PC-9 (cell line): ENCODE measurements around the gene ZNF580. TPM values are rescaled to one million over a fixed set of nuclear protein-coding genes. Genes with fewer than 3 reads are reported as not detected.

Experiments used
- BruUV-seq: library from RNA; stranded (reverse); fragments of 400-500 nt; replicated peaks from 2 replicates; lab custom pipeline; 2021; lab: Mats Ljungman, UMichigan
- CTCF ChIA-PET: fragments of 300-600 bp; sonication (Branson Sonifier 250); formaldehyde crosslinking; loops from one replicate; lab custom pipeline; 2022; ENCODE audit warnings: antibody characterized with exemption; lab: Charles Lee
- POLR2A ChIA-PET: fragments of 300-600 bp; sonication (Branson Sonifier 250); formaldehyde crosslinking; loops from one replicate; lab custom pipeline; 2022; ENCODE audit warnings: antibody characterized with exemption; ENCODE audit not compliant: unreplicated experiment; lab: Charles Lee
- DNase-seq, 2 experiments: peaks; one replicate each; pipeline versions ENCODE4 v3.0.0 to v3.0.0-alpha.2; 2015 to 2022; ENCODE audit warnings: mixed read lengths in 1 of 2
- H2AFZ ChIP-seq: fragments of 200-600 bp; sonication (generic); 2 replicates; pipeline ENCODE4 v1.8.1; 2017; ENCODE audit warnings: antibody characterized with exemption
- H3F3A ChIP-seq: fragments of 200-600 bp; sonication (generic); 2 replicates; pipeline ENCODE4 v1.8.1; 2017; ENCODE audit warnings: antibody characterized with exemption, mild to moderate bottlenecking, low read depth; ENCODE audit not compliant: insufficient read depth
- H3K27ac ChIP-seq: fragments of 200-600 bp; sonication (generic); 2 replicates; pipeline ENCODE4 v1.6.1; 2016; ENCODE audit warnings: mixed run types
- H3K27me3 ChIP-seq: fragments of 200-600 bp; sonication (generic); 2 replicates; pipeline ENCODE4 v1.6.1; 2016; ENCODE audit warnings: low read depth, mixed run types; ENCODE audit not compliant: insufficient read depth
- H3K36me3 ChIP-seq: fragments of 200-600 bp; sonication (generic); 2 replicates; pipeline ENCODE4 v1.6.1; 2016; ENCODE audit warnings: low read depth, mixed run types
- H3K4me1 ChIP-seq: fragments of 200-600 bp; sonication (generic); replicated peaks from 2 replicates; pipeline ENCODE4 v1.6.1; 2016; ENCODE audit warnings: mixed run types; ENCODE audit not compliant: insufficient read depth
- H3K4me2 ChIP-seq: fragments of 200-600 bp; sonication (generic); 2 replicates; pipeline ENCODE4 v1.6.1; 2017; ENCODE audit warnings: mixed run types
- H3K4me3 ChIP-seq: fragments of 200-600 bp; sonication (generic); 2 replicates; pipeline ENCODE4 v1.6.1; 2016; ENCODE audit warnings: mixed run types
- H3K79me2 ChIP-seq: fragments of 200-600 bp; sonication (generic); 2 replicates; pipeline ENCODE4 v1.6.1; 2017; ENCODE audit warnings: low read depth, mixed run types
- H3K9me2 ChIP-seq: fragments of 200-600 bp; sonication (generic); 2 replicates; pipeline ENCODE4 v1.8.1; 2017; ENCODE audit warnings: mild to moderate bottlenecking; ENCODE audit not compliant: insufficient read depth
- H3K9me3 ChIP-seq: fragments of 200-600 bp; sonication (generic); 2 replicates; pipeline ENCODE4 v1.8.1; 2016; ENCODE audit warnings: low read depth; ENCODE audit not compliant: insufficient read depth
- H4K20me1 ChIP-seq: fragments of 200-600 bp; sonication (generic); 2 replicates; pipeline ENCODE4 v1.8.1; 2017; ENCODE audit not compliant: insufficient read depth
- CTCF ChIP-seq: fragments of 200-600 bp; sonication (generic); conservative IDR thresholded peaks from 2 replicates; pipeline ENCODE4 v1.6.1; 2017; ENCODE audit warnings: mixed run types, antibody characterized with exemption, mild to moderate bottlenecking, moderate library complexity
- EZH2 ChIP-seq: fragments of 200-600 bp; sonication (generic); IDR thresholded peaks from 2 replicates; pipeline ENCODE4 v1.8.0; 2017; ENCODE audit warnings: antibody characterized with exemption, low read depth
- intact Hi-C: fragments of 100-400 bp; cut with micrococcal nuclease; formaldehyde crosslinking; loops from one replicate; pipeline ENCODE4 v1.10.0; 2022; ENCODE audit not compliant: unreplicated experiment
- total RNA-seq: library from RNA; stranded (reverse); gene quantifications from 2 replicates; pipeline ENCODE4 v1.2.3, GENCODE V29; 2021

The ZNF580 gene
- total RNA-seq, 1 experiment from 2014 or later, result 56.6 TPM

- Histone ChIP-seq H3K4me2 (0 out of 2 replicates have a peak overlapping the region, but pooled peaks have one; percentile 15), H3K9me3 (no peaks in the 10 kb centered on the region), H3F3A (peaks cover 80% of the 10 kb centered on the region), H3K27ac (no peak overlapping the region), H3K4me3 (no peak overlapping the region), H3K27me3 (no peaks in the 10 kb centered on the region), H3K4me1 (peaks cover 61% of the 10 kb centered on the region), H3K79me2 (peaks cover 85% of the 10 kb centered on the region), H3K36me3 (peaks cover 41% of the 10 kb centered on the region), H3K9me2 (no peaks in the 10 kb centered on the region), H2AFZ (no peak overlapping the region), H4K20me1 (peaks cover 77% of the 10 kb centered on the region)
- POLR2A ChIA-PET, result no interaction called here
- CTCF ChIA-PET, result no interaction called here
- no peak for DNase-seq
- BruUV-seq, result no TSS peak
- intact Hi-C loops, result no loop called here
- TF ChIP-seq EZH2 (no peak), CTCF (no peak)
Measured at GRCh38 chr19:55671054-55671378, 30.2 kb downstream of the ZNF580 start.

- Histone ChIP-seq H2AFZ (no peak overlapping the region), H4K20me1 (peaks cover 75% of the 10 kb centered on the region)
- BruUV-seq, result no TSS peak
Measured at GRCh38 chr19:55672418-55672817, 31.6 kb downstream of the ZNF580 start.

GRCh38 chr19:55673465-55673864 lies 32.7 kb downstream of the ZNF580 start:
- Histone ChIP-seq H3F3A (peaks cover 57% of the 10 kb centered on the region), H3K4me3 (no peak overlapping the region), H2AFZ (no peak overlapping the region), H3K27me3 (no peaks in the 10 kb centered on the region), H4K20me1 (peaks cover 64% of the 10 kb centered on the region), H3K9me2 (no peaks in the 10 kb centered on the region), H3K4me1 (peaks cover 50% of the 10 kb centered on the region), H3K36me3 (peaks cover 34% of the 10 kb centered on the region), H3K27ac (no peak overlapping the region), H3K79me2 (peaks cover 85% of the 10 kb centered on the region), H3K9me3 (no peaks in the 10 kb centered on the region), H3K4me2 (no peak overlapping the region)
- TF ChIP-seq EZH2 (no peak), CTCF (no peak)
- DNase-seq, result no peak
- intact Hi-C loops, result no loop called here
- CTCF ChIA-PET, result interaction anchor here (0.5 kb wide), 2 partner anchors 155 to 529 kb away, joined by 3 read pairs; no protein-coding TSS in a partner anchor
- no TSS peak for BruUV-seq
- POLR2A ChIA-PET, result no interaction called here

More at GRCh38 chr19:55672418-55672817, 31.6 kb downstream of the ZNF580 start:
- no peak for DNase-seq
- Histone ChIP-seq H3K9me2 (no peaks in the 10 kb centered on the region), H3K4me2 (no peak overlapping the region), H3F3A (peaks cover 66% of the 10 kb centered on the region), H3K36me3 (peaks cover 36% of the 10 kb centered on the region), H3K27ac (no peak overlapping the region), H3K79me2 (peaks cover 85% of the 10 kb centered on the region), H3K4me1 (peaks cover 60% of the 10 kb centered on the region), H3K4me3 (no peak overlapping the region), H3K27me3 (no peaks in the 10 kb centered on the region), H3K9me3 (no peaks in the 10 kb centered on the region)
- intact Hi-C loops, result no loop called here
- CTCF ChIA-PET, result no interaction called here
- no peak for TF ChIP-seq CTCF
- TF ChIP-seq EZH2, result no peak
- POLR2A ChIA-PET, result no interaction called here
